Loucy (cell line): Measurements from ENCODE around the gene SUPT4H1.

ENCODE experiments used
- H2AFZ ChIP-seq: fragments of 200-600 bp; sonication (generic); 2 replicates; pipeline ENCODE4 v1.6.0; 2016; ENCODE audit warnings: antibody characterized with exemption, mild to moderate bottlenecking, low read length, moderate library complexity
- H3F3A ChIP-seq: fragments of 200-600 bp; 2 replicates; pipeline ENCODE4 v1.6.0; 2016; ENCODE audit warnings: antibody characterized with exemption, low read depth, mild to moderate bottlenecking
- H3K27me3 ChIP-seq: fragments of 200-600 bp; sonication (generic); 2 replicates; pipeline ENCODE4 v1.6.1; 2014; ENCODE audit warnings: low read length, mild to moderate bottlenecking; ENCODE audit not compliant: insufficient read depth, poor library complexity, severe bottlenecking
- H3K36me3 ChIP-seq: fragments of 200-600 bp; sonication (generic); 2 replicates; pipeline ENCODE4 v1.6.1; 2016; ENCODE audit warnings: low read length; ENCODE audit not compliant: insufficient read depth
- H3K4me1 ChIP-seq: fragments of 200-600 bp; sonication (generic); 2 replicates; pipeline ENCODE4 v1.5.1; 2014; ENCODE audit warnings: low read length, mild to moderate bottlenecking; ENCODE audit not compliant: insufficient read depth, poor library complexity, severe bottlenecking
- H3K4me2 ChIP-seq: fragments of 200-600 bp; sonication (generic); 2 replicates; pipeline ENCODE4 v1.6.0; 2014; ENCODE audit warnings: antibody characterized with exemption, low read length, low read depth, mild to moderate bottlenecking; ENCODE audit not compliant: poor library complexity, severe bottlenecking
- H3K4me3 ChIP-seq: fragments of 200-600 bp; sonication (generic); 2 replicates; pipeline ENCODE4 v1.5.1; 2014; ENCODE audit warnings: low read length, mild to moderate bottlenecking, mixed read lengths; ENCODE audit not compliant: poor library complexity, severe bottlenecking
- H3K79me2 ChIP-seq: fragments of 200-600 bp; sonication (generic); 2 replicates; pipeline ENCODE4 v1.6.1; 2014; ENCODE audit warnings: low read length; ENCODE audit not compliant: insufficient read depth
- H3K9ac ChIP-seq: fragments of 200-600 bp; sonication (generic); 2 replicates; pipeline ENCODE4 v1.6.0; 2014; ENCODE audit warnings: mild to moderate bottlenecking, low read depth, low read length, moderate library complexity; ENCODE audit not compliant: poor library complexity, severe bottlenecking
- H3K9me2 ChIP-seq: fragments of 200-600 bp; sonication (generic); replicated peaks from 2 replicates; pipeline ENCODE4 v1.6.1; 2016; ENCODE audit warnings: low read depth, low read length, mixed read lengths
- H3K9me3 ChIP-seq: fragments of 200-600 bp; sonication (generic); 2 replicates; pipeline ENCODE4 v1.6.1; 2014; ENCODE audit warnings: mild to moderate bottlenecking, antibody characterized with exemption, low read length, low read depth; ENCODE audit not compliant: insufficient read depth
- H4K20me1 ChIP-seq: fragments of 200-600 bp; sonication (generic); 2 replicates; pipeline ENCODE4 v1.6.0; 2014; ENCODE audit warnings: antibody characterized with exemption, low read length, mild to moderate bottlenecking; ENCODE audit not compliant: insufficient read depth, poor library complexity, severe bottlenecking
- EZH2phosphoT487 ChIP-seq: fragments of 200-600 bp; IDR thresholded peaks from 2 replicates; pipeline ENCODE4 v1.6.1; 2018; ENCODE audit warnings: antibody characterized with exemption, mild to moderate bottlenecking, moderate library complexity, borderline replicate concordance
- TF ChIP-seq, protein P1 (sequence below): fragments of 200-600 bp; sonication (generic); conservative IDR thresholded peaks from 2 replicates; pipeline ENCODE4 v1.5.1; 2014; ENCODE audit warnings: mild to moderate bottlenecking, antibody characterized with exemption, low read length

The SUPT4H1 gene

DNA sequence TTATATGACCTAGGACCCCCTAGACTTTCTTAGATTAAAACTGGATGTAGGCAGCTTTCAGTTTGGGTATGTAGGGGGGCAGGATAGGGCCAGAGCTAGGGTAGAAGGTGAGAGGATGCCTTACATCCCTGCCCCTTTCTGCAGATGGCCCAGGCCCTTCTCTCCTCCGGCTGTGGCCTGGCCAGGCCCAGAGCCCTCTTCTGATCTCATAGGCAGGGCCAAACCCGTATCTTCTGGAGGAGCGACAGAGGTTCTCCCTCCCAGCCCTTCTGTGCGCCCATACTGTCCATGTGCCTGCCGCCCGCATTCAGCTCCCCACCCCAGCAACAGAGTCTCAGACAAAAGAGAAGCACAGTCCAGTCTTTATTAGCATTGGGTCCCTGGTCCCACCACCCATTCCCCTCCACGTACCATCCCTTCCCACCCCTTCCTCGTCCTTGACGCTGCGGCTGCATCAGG is 21.4 kb downstream of the SUPT4H1 start:
- Histone ChIP-seq H3K4me3 (peak overlapping the region; percentile 99), H3K9me3 (no peaks in the 10 kb centered on the region), H4K20me1 (peaks cover 63% of the 10 kb centered on the region), H3K4me2 (peak overlapping the region; percentile 90), H2AFZ (no peak overlapping the region), H3K27me3 (peaks cover 24% of the 10 kb centered on the region), H3F3A (peaks cover 34% of the 10 kb centered on the region), H3K79me2 (peaks cover 95% of the 10 kb centered on the region), H3K9me2 (no peaks in the 10 kb centered on the region), H3K4me1 (peaks cover 50% of the 10 kb centered on the region), H3K9ac (peak overlapping the region; percentile 99), H3K36me3 (peaks cover 39% of the 10 kb centered on the region)
- TF ChIP-seq, protein P1, sequence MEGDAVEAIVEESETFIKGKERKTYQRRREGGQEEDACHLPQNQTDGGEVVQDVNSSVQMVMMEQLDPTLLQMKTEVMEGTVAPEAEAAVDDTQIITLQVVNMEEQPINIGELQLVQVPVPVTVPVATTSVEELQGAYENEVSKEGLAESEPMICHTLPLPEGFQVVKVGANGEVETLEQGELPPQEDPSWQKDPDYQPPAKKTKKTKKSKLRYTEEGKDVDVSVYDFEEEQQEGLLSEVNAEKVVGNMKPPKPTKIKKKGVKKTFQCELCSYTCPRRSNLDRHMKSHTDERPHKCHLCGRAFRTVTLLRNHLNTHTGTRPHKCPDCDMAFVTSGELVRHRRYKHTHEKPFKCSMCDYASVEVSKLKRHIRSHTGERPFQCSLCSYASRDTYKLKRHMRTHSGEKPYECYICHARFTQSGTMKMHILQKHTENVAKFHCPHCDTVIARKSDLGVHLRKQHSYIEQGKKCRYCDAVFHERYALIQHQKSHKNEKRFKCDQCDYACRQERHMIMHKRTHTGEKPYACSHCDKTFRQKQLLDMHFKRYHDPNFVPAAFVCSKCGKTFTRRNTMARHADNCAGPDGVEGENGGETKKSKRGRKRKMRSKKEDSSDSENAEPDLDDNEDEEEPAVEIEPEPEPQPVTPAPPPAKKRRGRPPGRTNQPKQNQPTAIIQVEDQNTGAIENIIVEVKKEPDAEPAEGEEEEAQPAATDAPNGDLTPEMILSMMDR: no peak
- TF ChIP-seq EZH2phosphoT487: no peak

DNA sequence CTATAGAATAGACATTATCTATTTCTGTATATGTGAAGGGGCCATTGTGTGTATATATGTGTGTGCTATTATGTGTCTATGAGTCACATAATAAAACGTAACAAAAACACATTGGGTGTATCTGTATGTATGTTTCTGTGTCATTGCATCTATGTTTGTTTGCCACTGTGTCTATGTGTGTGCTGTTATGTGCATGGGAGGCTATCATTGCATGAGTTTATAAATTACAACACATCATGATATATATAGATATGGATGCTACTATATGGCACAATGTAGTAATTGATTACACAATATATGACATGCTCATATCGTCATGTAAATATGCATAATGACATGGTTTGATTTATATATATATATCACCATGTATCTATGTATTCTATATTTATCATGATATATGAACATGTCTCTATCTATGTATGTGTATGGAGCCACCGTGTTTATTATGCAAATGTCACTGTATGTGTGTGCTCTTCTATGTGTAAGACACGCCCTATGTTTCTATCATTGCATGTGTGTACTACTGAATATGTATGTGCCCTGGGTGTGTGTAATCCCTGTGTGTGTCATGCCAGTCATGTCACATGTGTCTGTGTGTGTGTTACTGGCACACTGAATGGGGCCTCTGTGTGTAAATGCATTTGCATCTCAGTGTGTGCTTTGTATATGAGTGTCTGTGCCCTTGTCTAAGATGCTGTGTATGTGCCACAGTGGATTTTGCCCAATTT is 22.0 kb downstream of the SUPT4H1 start:
- H3K79me2 ChIP-seq: peaks cover 95% of the 10 kb centered on the region

DNA sequence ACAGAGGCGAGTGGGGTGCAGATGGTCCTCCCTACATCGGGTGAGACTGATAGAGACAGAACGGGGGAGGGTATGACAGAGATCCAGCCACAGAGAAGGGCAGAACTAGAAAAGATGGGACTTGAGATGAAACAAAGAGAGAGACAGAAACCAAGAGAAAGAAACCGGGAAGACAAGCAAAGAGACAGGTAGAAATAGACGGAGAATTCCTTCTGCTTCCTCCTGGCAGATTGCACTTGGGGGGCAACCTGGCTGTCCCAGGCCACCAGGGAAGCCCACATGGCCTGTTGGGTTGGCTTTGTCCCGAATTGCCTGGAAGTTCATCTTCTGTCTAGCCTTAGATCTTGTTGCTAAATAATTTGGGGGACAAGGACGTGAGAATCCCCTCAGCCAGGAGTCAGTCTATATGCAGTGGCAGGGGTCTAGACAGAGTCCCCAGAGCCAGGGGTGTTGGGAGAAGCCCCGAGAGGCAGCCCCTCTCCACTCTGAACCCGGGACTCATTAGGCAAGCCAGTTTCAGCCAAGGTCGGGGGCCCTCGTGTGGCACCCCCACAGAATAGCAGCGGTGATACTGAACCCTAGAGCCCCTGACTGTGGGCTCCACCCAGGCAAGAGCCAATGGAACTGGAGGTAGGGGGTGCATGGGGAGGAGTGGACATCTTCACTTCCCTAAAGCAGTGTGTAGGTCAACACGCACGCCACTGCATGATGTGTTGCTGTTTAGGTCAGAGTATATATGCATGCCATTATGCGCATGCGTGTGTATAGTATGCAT is 22.8 kb downstream of the SUPT4H1 start:
- H3K9me3 ChIP-seq: no peaks in the 10 kb centered on the region
- H2AFZ ChIP-seq: no peak overlapping the region
- peaks cover 75% of the 10 kb centered on the region for H4K20me1 ChIP-seq
- H3K36me3 ChIP-seq: peaks cover 42% of the 10 kb centered on the region
- peaks cover 21% of the 10 kb centered on the region for H3F3A ChIP-seq
- peak overlapping the region; percentile 99 for H3K9ac ChIP-seq
- peaks cover 89% of the 10 kb centered on the region for H3K79me2 ChIP-seq
- H3K4me2 ChIP-seq: peak overlapping the region; percentile 90
- H3K27me3 ChIP-seq: peaks cover 24% of the 10 kb centered on the region
- H3K4me1 ChIP-seq: peaks cover 36% of the 10 kb centered on the region
- peak overlapping the region; percentile 99 for H3K4me3 ChIP-seq
- no peaks in the 10 kb centered on the region for H3K9me2 ChIP-seq
- TF ChIP-seq, protein P1: peak; percentile 62
- no peak for TF ChIP-seq EZH2phosphoT487

More for the DNA sequence above, 22.0 kb downstream of the SUPT4H1 start:
- peaks cover 24% of the 10 kb centered on the region for H3K27me3 ChIP-seq
- TF ChIP-seq, protein P1: no peak
- no peak for TF ChIP-seq EZH2phosphoT487
- H3K9me3 ChIP-seq: no peaks in the 10 kb centered on the region
- peaks cover 69% of the 10 kb centered on the region for H4K20me1 ChIP-seq
- H3F3A ChIP-seq: peaks cover 29% of the 10 kb centered on the region
- H2AFZ ChIP-seq: no peak overlapping the region
- H3K4me3 ChIP-seq: peak overlapping the region; percentile 99
- peak overlapping the region; percentile 99 for H3K9ac ChIP-seq
- peaks cover 42% of the 10 kb centered on the region for H3K36me3 ChIP-seq
- H3K9me2 ChIP-seq: no peaks in the 10 kb centered on the region
- H3K4me2 ChIP-seq: peak overlapping the region; percentile 90
- peaks cover 44% of the 10 kb centered on the region for H3K4me1 ChIP-seq
